Stimulated activated CD4-positive, alpha-beta T cell treated with anti-CD3 and anti-CD28 coated beads, Interleukin-1b, Interleukin-23, amount 100 ng/mL, for 4 hours (primary cell): Measurements from ENCODE around the gene EIF2B2.
A peak's percentile ranks its signal among the peaks of the same experiment; 100 is the strongest.

Experiments
- DNase-seq, 2 donors: peaks; one replicate each; pipeline ENCODE4 v3.0.0-alpha.2; 2020; ENCODE audit warnings: low read depth in 2 of 2

EIF2B2 gene

DNA sequence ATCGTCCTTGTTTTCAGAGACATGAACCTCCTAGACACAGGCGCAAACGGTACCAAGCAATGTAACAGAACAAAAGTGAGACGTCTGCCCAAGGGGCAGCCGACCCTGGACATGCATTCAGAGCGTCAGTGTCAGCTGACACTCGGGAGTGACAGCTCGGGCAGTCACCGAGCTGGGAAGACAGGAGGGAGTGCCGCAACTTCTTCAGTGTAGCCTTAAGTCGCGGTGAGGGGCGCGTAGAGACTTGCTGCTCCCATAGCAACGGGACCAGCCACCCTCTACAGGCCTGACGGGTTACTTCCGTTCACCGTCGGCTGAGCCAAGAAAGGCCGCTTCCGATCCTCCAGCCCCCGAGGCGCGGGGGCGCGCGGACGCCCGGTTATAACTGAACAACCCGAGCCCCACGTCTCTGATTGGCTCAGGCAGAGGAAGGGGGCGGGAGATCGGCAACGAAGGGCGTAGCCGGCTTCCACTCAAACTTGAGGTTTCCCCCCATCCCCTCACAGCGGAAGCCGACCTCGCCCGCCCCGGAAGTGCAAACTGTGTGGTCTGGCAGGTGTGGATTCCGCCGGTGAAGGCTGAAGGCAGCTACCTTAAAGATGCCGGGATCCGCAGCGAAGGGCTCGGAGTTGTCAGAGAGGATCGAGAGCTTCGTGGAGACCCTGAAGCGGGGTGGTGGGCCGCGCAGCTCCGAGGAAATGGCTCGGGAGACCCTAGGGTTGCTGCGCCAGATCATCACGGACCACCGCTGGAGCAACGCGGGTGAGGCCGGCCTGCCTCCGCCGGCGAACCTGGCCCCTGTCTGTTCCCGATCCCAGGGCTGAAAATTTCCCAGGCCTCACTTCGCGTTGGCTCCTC lies at the start of gene EIF2B2:
EIF2B2 (plus strand) TSS at position 530 of the 858 bp plus-strand sequence; CDS start at position 600, 70 bp downstream.
- DNase-seq = peak; percentile 96 to 97

DNA sequence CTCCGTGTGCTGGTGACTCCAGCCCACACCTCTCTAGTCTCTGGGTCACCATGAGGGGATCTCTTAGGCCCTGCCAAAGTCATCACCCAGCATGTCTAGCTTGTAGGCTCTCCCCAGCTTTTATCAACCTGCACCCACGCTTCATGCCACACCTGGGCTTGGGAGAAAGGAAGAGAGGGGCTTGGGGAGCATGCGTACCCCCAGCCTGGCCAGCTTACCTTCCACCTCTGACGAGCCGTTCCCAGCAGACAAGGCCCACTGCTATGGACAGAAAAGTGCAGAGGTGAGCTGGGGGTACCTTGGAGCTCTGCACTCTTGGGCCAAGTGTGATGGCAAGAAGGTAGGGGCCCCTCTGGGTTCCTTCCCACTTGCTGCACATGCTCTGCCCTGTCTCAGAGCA lies 49.0 kb upstream of the EIF2B2 start:
- no peak for DNase-seq

DNA sequence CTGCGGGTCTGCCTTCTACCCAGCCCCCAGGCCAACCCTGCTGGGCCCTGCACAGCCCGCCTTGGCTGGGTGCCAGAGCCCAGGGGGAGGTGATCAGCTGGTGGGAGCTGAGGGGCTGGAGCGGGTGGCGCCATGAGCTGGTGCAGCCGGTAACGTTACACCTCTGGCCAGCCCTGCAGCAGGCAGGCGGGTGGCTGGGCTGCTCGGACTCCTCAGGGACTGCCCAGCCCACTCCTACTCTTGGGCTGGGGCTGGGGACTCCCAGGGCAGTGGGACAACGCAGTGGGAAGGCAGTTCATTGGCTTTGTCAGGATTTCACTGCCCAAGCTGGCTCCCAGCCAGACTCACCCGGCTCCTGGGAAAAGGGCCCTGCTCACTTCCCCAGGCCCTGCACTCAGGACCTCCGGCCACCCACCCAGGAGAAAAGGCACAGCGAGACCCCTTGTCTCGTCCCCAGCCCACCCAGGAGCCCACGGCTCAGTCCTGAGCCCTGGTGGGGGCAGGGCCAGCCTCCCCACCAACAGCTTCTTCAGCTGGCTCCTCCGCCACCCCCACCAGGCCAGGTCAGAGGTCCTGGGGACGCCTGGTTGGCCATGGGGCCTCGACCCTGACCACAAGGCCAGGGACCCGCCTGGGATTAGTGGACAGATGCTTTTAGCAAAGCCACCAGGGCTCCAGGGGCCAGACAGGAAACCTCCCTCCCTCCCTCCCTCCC lies 48.3 kb upstream of the EIF2B2 start:
- DNase-seq = no peak

DNA sequence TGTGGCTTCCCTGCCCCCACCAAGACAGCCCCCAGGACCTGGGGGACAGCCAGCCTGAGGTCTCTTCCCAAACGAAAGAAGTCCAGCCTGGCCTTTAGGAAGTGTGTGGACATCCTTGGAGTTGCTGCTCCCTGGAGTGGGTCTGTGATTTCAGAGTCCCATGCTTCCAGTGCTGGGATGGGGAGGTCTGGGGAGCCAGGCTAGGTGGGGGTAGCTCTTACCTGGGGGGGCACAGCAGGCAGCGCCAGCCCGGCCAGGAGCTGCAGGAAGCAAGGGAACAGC lies 47.8 kb upstream of the EIF2B2 start:
- DNase-seq = no peak

DNA sequence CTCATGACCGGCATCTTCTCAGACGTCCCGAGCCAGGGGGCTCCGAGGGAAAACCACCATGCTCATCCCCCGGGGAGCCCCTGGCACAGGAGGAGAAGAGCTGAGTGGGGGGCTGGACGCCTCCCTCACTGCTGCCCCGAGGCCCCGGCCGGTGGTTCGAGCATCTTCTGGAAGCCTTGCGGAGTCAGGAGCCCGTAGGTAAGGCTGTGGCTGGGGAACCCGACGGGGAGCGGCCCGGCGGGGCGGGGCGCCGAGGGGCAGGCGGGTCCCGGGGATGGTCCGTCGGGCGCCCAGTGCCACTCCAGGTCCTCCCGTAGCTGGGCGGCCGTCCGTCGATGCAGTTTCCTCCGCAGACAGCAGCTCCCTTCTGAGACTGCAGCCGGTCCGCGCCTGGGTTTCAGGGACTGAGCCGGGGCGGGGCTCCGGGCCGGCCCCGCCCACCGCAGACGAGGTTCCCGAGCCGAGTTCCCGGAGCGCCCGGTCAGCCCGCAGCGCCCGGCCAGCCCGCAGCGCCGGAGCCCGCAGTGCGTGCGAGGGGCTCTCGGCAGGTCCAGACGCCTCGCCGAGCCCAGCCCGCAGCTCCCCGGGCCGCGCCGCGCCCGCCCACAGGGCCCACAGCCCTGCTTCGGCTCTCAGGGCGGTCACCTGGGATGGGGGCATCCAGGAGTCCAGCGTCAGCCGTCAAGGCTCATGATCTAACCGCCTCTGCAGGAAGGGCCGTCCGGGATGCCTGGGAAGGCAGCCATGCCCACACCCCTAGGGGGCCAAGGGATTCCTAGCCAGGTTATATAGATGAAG lies 47.3 kb upstream of the EIF2B2 start, which contains the start of gene PGF:
PGF (minus strand) TSS at position 369 of the 798 bp plus-strand sequence; CDS start at position 14, 355 bp downstream.
- DNase-seq = peak in 1 of 2 donors; percentile 28

DNA sequence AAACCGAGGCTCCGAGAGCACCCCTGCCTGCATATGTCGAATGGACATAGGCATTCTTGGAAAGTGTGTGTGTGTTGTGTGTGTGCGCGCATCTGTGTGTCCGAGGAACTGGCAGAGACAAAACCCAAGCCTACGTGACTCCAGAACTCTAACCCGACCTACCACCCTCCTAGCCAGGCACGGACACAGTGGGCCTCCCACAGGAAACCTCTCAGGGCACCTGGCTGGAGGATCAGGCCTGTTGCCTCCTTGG lies 46.8 kb upstream of the EIF2B2 start:
- DNase-seq = no peak

DNA sequence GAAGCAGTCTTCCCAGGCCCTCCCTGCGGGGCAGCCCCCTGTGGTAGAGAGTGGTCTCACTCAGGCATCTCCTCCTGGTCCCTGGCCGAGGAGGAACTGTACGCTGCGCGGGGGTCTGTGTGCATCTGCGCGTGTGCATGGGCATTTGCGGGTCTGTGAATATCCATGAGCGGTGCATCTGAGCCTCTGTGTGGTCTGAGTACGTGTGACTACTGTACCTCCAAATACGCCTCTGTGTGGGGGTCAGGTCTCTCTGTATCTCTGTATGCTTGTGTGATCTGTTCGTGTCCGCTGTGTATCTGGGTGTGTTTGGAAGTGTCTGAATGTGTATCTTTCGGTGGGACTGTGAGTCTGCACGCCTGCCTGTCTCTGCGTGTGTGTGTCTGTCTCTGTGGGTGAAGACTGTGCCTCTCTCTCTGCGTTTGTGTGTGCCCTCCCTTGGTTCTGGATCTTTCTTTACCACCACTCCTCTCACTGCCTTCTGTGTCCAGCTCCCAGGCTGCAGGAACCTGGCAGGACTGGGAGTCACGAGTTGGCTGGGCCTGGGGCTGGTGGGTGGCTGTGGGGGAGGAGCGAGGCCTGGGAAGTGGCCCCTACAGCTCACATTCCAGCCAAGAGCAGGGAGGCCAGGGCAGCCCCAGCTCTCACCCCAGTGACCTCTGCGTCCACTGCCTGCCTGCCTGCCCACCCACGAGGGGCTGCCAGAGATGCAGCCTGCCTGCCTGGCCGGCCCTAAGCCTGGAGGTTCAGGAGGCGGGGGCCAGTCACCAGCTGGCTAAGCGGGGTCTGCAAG lies 46.2 kb upstream of the EIF2B2 start:
- DNase-seq = no peak

DNA sequence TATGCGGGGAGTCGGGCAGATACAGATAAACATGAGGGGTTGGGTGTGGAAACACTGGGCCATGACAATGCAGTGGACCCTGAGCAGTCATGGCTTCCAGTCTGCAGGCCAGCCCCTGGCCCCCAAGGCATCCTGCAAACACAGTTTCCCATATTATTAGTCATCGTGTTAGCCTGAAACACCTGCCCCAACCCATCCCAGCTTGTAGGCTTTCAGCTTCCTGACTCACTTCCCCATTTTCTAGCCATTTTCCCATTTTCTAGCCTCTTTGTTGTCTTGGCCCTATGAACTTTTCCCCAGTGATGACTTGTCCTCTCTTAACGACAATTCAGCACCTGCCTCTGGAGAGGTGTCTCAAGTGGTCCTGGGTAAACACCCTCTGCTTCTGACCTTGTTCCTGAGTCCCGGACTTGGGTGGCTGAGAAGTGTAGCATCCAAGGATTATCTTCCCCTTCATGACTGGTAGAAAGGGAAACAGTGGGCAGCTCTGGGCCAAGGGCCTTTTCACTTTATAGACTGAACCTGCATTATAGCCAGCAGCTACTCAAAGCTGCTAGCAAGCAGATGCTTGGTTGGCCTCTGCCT lies 43.0 kb upstream of the EIF2B2 start:
- no peak for DNase-seq

DNA sequence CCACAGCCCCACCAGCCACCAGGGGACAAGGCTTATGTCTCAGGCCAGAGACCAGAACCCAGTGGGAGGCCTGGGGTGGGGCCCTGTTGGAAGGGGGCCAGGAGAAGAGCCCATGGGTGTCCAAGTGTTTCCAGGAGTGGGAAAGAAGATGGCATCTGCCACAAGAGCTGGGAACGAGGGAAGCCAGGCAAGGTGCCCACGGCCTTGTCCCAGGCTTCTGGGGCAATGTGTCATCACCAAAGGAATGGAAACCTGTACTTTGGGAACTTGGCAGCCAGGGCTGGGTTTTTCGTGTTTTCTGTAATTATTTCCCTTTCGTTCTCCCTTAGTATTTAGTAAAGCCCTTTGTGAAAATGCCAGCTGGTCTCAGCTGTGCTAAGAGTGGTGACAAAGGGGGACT lies 42.0 kb upstream of the EIF2B2 start:
- DNase-seq = no peak

DNA sequence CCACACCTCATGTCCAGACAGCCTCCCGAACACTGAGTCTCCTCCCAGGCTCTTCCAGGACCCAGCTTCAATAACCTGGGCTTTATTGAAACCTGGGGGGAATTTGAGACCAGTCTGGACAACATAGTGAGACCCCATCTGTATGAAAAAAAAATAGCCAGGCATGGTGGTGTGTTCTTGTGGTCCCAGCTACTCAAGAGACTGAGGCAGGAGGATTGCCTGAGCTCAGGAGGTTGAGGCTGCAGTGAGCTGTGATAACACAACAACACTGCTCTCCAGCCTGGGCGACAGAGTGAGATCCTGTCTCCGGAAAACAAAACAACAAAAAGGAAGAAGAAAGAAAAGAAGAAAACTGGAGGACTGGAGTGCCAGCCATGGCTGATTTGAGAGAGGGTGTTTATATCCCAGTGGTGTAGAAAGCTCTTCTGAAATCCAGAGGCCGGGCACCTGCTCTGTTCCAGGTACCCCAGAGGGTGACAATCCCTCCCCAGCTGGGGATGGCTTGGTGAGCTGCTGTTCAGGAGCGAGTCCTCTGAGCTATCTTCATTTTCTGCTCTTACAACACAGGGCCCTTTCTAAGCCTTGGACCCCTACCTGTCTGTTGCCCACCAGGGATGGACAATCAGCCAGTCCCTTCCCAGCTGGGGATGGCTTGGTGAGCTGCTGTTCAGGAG lies 41.3 kb upstream of the EIF2B2 start:
- no peak for DNase-seq

DNA sequence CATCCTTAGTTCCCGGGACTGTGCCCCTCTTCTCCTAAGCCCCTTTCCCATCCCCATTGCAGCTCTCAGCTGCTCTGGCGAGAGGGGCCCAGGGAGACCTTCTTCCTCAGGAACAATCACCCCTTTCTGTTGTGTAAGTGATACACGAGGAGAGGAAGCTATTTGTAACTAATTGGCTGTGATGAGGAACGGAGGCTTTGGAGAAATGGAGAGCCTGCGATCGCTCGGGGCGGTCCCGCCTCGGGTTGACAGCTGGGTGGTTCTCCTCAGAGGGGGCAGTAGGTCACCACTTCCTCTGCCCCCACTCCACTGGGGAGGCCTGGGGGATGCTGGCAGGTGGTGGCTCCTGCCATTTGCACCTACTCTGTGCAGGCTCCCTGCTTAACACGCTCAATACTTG lies 40.7 kb upstream of the EIF2B2 start:
- DNase-seq = no peak

DNA sequence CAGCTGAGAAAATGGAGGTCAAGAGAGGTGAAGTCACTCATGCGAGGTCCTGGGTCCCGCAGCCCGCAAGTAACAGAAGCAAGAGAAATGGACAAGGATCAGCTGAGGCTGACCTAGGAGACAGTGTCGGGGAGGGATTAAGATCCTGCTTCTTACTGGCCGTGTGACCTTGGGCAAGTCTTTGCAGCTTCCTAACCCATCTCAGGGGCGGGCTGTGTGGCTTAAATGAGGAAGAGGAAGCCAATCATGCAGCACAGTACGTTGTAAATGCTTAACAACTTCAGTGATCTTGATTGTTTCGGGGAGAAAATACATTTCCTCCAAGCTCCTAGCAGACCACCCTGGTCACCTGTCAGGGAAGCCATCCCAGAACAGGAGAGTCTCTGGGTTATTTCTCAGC lies 40.2 kb upstream of the EIF2B2 start:
- no peak for DNase-seq

DNA sequence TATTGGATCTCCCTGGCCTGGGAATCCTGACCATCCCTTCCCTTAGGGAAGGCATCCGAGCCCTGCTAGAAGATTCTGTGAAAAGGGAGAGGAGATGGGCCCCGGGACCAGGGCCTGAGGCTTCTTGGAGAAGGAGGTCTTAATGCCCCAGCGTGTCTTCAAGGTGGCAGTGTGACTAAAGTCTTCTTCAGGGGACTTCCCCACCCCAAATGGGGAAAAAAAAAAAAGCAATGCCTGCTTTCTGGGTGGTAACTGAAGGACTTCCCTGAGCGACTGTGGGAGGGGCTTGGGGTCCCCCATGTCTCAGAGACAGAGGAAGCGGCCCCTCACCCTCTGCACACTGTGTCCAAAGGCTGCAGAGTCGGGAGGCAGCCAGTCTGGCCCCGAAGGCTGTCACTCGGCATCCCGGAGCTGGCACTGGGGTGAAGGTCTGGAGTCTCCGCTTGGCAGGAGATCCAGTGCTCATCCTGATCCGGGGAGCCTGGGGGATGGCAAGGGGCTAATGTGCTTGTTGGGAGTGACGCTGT lies 39.5 kb upstream of the EIF2B2 start:
- no peak for DNase-seq

DNA sequence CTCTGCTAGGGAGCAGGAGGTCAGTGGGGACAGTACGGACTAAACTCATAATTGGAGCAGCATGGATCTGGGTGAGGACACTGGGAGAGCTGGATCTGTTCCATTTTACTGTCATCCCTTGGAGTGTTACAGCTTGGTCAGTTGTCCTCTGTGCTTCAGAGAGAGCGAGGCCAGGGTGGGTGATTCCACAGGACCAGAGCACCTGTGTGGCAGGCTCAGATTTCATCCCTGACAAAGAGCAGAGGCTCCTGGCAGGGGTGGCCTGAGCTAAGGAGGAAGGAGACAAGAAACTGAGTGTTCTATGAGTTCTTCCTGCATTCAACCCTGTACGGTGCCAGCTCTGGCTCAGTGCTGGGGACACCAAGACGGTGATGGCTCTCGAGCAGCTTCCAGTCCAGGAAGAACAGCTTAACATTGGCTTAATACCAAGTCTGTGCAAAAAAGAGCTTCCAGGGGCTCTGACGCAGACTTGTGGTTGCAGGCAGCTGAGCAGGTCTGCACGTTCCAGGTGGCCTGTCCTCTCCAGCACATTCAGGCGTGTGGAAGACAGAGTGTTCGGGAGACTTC lies 38.9 kb upstream of the EIF2B2 start:
- DNase-seq = no peak

DNA sequence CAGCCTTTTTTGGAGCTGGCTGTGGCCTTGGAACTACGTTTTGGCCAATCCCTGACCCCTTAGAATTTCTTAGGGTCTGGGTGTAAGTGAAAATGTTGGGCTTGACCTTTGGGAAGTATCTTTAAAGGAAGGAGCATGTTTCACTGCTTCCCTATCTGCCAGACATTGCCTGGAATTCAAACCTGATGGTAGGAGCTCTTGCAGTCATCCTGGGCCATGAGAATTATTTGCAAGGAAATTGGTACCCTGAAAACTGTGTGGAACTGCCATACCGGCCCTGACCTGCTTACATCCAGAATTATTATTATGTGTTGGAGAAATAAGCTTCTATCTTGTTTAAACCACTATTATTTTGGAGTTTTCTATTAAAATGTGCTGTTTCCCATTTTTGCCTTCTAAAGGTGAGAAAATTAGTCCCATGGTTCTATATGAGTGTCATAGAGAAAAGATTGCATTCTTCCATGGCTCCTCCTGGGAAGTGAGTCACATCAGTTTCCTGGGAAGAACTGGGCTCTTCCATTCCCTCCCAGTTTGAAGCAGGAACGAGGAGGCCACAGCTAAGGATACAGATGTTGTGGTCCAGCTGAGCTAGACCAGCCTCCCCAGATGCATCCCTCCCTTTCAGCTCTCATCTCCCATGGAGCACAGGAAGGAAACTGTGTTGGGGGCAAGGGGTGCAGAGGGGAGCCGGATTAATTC lies 37.8 kb upstream of the EIF2B2 start:
- DNase-seq = no peak

DNA sequence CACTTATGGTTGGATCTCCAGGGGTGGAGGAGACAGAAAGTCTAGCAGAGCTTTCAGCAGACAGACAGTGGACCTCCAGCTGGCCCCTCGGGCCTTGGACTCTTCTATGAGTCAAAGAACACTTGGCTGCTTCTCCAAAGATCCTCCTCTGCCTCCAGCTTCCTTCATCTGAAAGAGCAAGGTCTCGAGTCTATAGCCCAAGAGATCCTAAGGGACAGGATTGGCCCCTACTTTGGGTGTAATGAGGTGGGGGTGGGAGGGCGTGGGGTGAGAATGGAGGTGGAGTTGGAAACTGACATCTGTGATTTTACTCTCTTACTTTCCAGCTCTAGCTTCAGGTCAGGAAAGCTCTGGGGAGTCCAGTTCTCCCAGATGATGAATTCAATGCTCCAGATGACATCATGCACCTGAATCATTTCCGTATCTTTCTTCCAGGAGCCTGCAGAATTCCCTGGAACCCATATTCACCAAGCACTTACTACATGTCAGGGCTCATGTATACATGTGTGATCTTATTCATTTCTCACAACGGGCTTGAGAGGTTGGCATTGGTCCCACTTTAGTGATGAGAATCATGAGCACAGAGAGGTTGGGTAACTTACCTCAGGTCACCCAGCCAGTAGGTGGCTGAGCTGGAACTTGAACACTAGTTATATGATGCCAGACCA lies 37.1 kb upstream of the EIF2B2 start:
- DNase-seq = no peak

DNA sequence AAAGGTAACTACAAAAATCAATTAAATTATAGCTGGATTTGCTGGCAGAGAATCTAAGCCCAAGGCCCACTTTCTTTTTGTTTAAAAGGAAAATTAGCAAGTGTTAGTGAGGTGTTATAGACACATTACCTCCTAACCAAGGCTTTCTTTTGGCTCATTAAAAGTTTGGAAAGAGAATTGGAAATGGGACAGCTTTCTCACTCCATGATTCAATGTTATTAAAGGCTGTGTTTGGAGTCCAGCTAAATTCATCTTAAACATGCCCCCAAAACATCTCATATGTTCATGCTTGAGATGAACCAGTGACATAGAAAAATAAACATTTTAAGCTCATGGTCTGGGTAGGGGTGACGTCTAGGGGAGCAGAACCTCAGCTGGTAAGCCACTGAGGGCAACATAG lies 33.9 kb upstream of the EIF2B2 start:
- DNase-seq = no peak

DNA sequence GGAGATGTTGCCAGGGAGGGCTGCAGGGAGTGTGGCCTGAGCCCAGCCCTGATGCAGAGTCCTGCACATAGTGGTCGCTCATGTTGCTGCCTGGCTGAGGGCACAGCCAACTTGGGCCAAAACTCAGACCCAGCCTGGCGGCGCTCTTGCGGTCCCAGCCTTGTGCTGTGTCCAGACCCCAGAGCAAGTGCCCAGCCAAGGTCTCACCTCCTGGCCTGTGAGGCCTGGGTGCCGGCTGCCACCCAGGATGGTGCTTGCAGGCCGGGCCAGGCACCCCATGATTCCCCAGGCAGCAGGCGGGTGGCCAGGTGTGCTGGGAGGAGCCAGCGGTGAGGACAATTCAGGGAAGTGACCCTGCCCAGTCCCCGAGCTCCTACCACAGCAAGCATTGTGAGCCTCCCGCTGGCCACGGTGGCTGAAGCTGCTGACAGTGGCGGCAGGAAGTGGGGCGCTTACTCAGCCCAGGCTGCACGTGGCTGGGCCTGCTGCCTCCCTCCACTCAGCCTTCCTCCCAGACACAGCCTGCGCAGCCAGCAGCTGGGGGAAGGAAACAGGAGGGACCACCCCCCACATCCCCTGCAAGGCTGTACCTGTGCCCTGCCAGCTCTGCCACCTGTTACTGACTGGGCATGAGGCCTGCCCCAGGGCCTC lies 29.6 kb upstream of the EIF2B2 start:
- DNase-seq = no peak

DNA sequence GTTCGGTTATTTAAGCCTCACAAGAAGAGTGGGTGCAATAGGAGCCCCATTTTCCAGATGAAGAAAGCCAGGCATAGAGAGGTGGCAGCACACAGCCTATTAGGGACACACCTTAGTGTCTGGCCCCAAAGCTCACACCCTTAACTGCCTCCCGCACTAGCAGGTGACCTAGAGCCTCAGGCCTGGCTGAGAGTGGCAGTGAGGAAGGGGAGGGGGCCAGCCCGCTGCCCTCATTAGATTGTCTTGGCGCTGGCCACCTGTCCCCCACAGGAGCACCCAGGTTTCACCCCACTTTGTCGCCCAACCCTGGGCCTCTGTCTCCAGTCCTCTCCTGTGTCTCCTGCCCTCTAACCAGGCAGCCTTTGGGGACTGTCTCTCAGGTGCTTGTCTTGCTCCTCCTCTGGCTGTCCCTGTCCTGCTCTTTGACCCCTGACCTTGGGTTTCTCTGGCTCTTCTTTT lies 28.8 kb upstream of the EIF2B2 start:
- no peak for DNase-seq
